ENCODE data around the gene DMXL2. TPM values are rescaled to one million over a fixed set of nuclear protein-coding genes. Genes with fewer than 3 reads are reported as not detected.

DMXL2 gene
- total RNA-seq, 1 experiment from 2014 or later = 29.8 TPM

DNA sequence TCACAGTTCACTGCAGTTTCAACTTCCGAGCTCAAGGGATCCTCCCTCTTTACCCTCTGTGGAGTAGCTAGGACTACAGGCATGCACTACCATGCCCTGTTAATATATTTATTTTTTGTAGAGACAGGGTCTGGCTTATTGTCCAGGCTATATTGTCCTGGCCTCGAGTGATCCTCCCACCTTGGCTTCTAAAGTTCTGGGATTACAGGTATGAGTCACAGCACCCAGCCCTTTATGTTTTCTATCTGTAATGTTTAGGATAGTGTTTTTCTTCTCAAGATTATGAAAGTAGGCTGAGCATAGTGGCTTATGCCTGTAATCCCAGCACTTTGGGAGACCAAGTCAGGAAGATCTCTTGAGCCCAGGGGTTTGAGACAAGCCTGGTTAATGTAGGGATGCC lies 46.8 kb upstream of the DMXL2 start:
- no TSS peak for BruUV-seq (replicated peaks)
- CTCF ChIA-PET = no interaction called here
- Histone ChIP-seq H3F3A (ENCODE audit: insufficient read depth, low read depth) (no peaks in the 10 kb centered on the region), H3K4me1 (replicated peaks; ENCODE audit: insufficient read depth) (no peaks in the 10 kb centered on the region), H3K36me3 (ENCODE audit: low read depth) (no peaks in the 10 kb centered on the region), H2AFZ (no peak overlapping the region), H3K27me3 (ENCODE audit: insufficient read depth, low read depth) (no peaks in the 10 kb centered on the region), H3K9me3 (ENCODE audit: insufficient read depth, low read depth) (no peaks in the 10 kb centered on the region), H3K9me2 (ENCODE audit: insufficient read depth) (no peaks in the 10 kb centered on the region), H3K79me2 (ENCODE audit: low read depth) (no peaks in the 10 kb centered on the region), H4K20me1 (ENCODE audit: insufficient read depth) (no peaks in the 10 kb centered on the region), H3K27ac (no peak overlapping the region), H3K4me2 (no peak overlapping the region), H3K4me3 (no peak overlapping the region)
- DNase-seq = no peak
- no peak for TF ChIP-seq EZH2 (IDR thresholded peaks at IDR 0.05; ENCODE audit: low read depth)
- TF ChIP-seq, protein P1, sequence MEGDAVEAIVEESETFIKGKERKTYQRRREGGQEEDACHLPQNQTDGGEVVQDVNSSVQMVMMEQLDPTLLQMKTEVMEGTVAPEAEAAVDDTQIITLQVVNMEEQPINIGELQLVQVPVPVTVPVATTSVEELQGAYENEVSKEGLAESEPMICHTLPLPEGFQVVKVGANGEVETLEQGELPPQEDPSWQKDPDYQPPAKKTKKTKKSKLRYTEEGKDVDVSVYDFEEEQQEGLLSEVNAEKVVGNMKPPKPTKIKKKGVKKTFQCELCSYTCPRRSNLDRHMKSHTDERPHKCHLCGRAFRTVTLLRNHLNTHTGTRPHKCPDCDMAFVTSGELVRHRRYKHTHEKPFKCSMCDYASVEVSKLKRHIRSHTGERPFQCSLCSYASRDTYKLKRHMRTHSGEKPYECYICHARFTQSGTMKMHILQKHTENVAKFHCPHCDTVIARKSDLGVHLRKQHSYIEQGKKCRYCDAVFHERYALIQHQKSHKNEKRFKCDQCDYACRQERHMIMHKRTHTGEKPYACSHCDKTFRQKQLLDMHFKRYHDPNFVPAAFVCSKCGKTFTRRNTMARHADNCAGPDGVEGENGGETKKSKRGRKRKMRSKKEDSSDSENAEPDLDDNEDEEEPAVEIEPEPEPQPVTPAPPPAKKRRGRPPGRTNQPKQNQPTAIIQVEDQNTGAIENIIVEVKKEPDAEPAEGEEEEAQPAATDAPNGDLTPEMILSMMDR (conservative IDR thresholded peaks at IDR 0.05) = no peak
- POLR2A ChIA-PET (ENCODE audit: unreplicated experiment) = no interaction called here
- intact Hi-C loops (cut with micrococcal nuclease; ENCODE audit: unreplicated experiment) = no loop called here

DNA sequence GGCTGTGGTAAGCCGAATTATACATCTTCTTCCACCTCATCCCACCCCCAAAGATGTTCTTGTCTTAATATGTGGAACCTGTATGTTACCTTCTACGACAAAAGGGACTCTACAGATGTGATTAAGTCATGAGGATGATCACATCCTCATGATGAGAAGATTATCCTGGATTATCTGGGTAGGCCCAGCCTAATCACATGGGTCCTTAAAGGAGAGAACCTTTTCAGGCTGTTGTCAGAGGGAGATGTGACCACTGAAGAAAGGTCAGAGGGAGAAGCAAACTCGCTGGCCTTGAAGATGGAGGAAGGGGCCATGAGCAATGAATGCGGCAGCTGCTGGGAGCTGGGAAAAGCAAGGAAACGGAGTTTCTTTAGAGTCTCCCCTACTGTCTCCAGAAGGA lies 45.9 kb upstream of the DMXL2 start:
- intact Hi-C loops (cut with micrococcal nuclease; ENCODE audit: unreplicated experiment) = no loop called here
- CTCF ChIA-PET = no interaction called here

DNA sequence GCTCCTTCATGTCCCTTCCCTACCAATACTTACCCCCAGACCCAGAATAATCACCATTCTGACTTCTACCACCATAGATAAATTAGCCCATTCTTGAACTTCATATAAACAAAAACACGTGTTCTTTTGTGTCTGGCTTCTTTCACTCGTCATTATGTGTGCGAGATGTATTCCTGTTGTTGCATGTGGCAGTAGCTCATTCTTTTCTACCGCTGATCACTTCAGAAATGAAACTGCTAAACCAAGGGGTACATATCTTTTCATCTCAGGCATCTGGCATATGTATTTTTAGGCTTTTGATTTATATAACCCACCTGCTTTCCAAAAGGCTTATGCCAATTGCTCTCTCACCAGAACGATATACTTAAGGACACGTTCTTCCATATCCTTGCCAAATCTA lies 44.9 kb upstream of the DMXL2 start:
- H3K27me3 ChIP-seq (ENCODE audit: insufficient read depth, low read depth) = no peaks in the 10 kb centered on the region
- no peaks in the 10 kb centered on the region for H4K20me1 ChIP-seq (ENCODE audit: insufficient read depth)
- no peak overlapping the region for H3K4me3 ChIP-seq
- no TSS peak for BruUV-seq (replicated peaks)
- ChIA-PET POLR2A (ENCODE audit: unreplicated experiment) (no interaction called here), CTCF (no interaction called here)
- TF ChIP-seq EZH2 (IDR thresholded peaks at IDR 0.05; ENCODE audit: low read depth) = no peak
- TF ChIP-seq, protein P1 (conservative IDR thresholded peaks at IDR 0.05) = no peak
- no peak overlapping the region for H3K27ac ChIP-seq
- H3K36me3 ChIP-seq (ENCODE audit: low read depth) = no peaks in the 10 kb centered on the region
- DNase-seq = no peak
- no peaks in the 10 kb centered on the region for H3F3A ChIP-seq (ENCODE audit: insufficient read depth, low read depth)
- no peak overlapping the region for H3K4me2 ChIP-seq
- no peak overlapping the region for H2AFZ ChIP-seq
- H3K9me2 ChIP-seq (ENCODE audit: insufficient read depth) = no peaks in the 10 kb centered on the region
- H3K79me2 ChIP-seq (ENCODE audit: low read depth) = no peaks in the 10 kb centered on the region
- H3K4me1 ChIP-seq (replicated peaks; ENCODE audit: insufficient read depth) = no peaks in the 10 kb centered on the region
- H3K9me3 ChIP-seq (ENCODE audit: insufficient read depth, low read depth) = no peaks in the 10 kb centered on the region
- intact Hi-C loops (cut with micrococcal nuclease; ENCODE audit: unreplicated experiment) = no loop called here

More for the DNA sequence above, 45.9 kb upstream of the DMXL2 start:
- no peak for DNase-seq
- Histone ChIP-seq H3K4me3 (no peak overlapping the region), H4K20me1 (ENCODE audit: insufficient read depth) (no peaks in the 10 kb centered on the region), H3K4me2 (no peak overlapping the region), H3K79me2 (ENCODE audit: low read depth) (no peaks in the 10 kb centered on the region), H2AFZ (no peak overlapping the region), H3K27ac (no peak overlapping the region), H3F3A (ENCODE audit: insufficient read depth, low read depth) (no peaks in the 10 kb centered on the region), H3K9me3 (ENCODE audit: insufficient read depth, low read depth) (no peaks in the 10 kb centered on the region), H3K4me1 (replicated peaks; ENCODE audit: insufficient read depth) (no peaks in the 10 kb centered on the region), H3K9me2 (ENCODE audit: insufficient read depth) (no peaks in the 10 kb centered on the region), H3K36me3 (ENCODE audit: low read depth) (no peaks in the 10 kb centered on the region), H3K27me3 (ENCODE audit: insufficient read depth, low read depth) (no peaks in the 10 kb centered on the region)
- POLR2A ChIA-PET (ENCODE audit: unreplicated experiment) = no interaction called here
- TF ChIP-seq EZH2 (IDR thresholded peaks at IDR 0.05; ENCODE audit: low read depth) = no peak
- TF ChIP-seq, protein P1 (conservative IDR thresholded peaks at IDR 0.05) = no peak
- BruUV-seq (replicated peaks) = no TSS peak
